ENCODE results near the gene KCNQ2. TPM values are rescaled to one million over a fixed set of nuclear protein-coding genes. Genes with fewer than 3 reads are reported as not detected.

Gene KCNQ2
- total RNA-seq, 1 experiment from 2014 or later = not detected

DNA sequence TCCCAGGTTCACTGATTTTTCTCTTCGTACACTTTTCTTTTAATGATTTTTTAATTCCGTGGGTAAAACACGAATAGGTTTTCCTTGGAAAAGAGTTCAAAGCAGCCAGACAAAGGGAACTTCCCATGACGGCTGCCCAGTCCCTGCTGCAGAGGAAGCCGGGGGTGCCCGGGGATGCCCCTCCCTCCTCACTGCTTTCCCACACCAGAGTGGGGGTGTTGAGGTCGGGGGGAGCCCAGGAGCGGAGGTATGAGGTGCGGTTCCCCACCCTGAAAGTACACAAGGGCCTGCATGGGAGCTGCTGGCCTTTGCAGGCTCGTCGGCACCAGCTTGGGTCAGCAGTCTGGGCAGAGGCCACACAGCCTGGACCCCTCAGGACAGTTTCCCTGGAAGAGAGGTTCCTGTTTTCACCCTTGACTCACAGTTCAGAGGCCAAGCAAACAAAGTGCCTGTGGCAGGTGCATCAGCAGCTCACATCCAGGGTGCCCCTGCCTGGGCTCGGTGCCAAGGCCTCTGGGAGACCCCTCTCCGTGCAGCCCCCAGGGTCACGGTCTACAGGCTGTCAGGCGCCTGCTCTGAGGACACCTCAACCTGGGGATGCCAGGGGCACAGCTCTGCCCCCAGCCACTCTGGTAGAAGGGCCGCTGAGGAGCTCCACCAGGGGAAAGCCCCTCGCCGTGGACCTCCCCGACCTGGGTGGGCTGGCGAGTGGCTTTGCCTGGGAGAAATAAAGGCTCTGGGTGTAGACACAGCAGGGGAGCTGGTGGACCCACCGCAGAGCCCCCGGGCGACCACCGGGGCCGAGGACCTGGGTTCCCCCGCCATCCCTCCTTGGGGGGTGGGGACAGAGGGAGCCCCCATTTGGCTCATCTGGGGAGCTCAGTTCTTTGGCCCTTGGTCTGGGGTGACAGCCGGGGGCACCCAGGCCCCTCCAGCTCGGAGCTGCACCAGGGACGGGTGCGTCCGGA, 95.9 kb downstream of the KCNQ2 start:
- CTCF ChIA-PET = interaction anchor here (0.6 to 7.4 kb wide), 6 partner anchors 9 to 153 kb away, joined by 3 to 85 read pairs (median 4); no protein-coding TSS in a partner anchor

DNA sequence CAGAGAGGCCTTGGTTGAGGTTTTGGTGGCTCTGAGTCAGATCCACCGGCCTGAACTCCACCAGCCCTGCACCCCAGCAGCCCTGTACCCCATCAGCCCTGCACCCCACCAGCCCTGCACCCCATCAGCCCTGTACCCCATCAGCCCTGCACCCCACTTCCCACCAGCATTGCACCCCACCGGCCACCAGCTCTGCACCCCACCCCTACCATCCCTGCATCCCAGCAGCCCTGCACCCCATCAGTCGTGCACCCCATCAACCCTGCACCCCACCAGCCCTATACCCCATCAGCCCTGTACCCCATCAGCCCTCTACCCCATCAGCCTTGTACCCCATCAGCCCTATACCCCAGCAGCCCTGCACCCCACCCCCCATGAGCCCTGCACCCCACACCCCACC, 97.0 kb downstream of the KCNQ2 start:
- ChIA-PET POLR2A (no interaction called here), CTCF (no interaction called here)
- intact Hi-C loops (cut with micrococcal nuclease) = no loop called here
- no TSS peak for BruUV-seq (replicated peaks)
- H3K27ac Mint-ChIP-seq (ENCODE audit: low read depth, unreplicated experiment) = no peak overlapping the region
- no peaks in the 10 kb centered on the region for H3K9me3 Mint-ChIP-seq (ENCODE audit: unreplicated experiment)
- no peaks in the 10 kb centered on the region for H3K36me3 Mint-ChIP-seq (ENCODE audit: insufficient read depth, unreplicated experiment)
- peaks cover 79% of the 10 kb centered on the region for H3K27me3 Mint-ChIP-seq (ENCODE audit: insufficient read depth, unreplicated experiment)
- H3K4me3 Mint-ChIP-seq (ENCODE audit: unreplicated experiment) = no peak overlapping the region
- TF ChIP-seq, protein P1, sequence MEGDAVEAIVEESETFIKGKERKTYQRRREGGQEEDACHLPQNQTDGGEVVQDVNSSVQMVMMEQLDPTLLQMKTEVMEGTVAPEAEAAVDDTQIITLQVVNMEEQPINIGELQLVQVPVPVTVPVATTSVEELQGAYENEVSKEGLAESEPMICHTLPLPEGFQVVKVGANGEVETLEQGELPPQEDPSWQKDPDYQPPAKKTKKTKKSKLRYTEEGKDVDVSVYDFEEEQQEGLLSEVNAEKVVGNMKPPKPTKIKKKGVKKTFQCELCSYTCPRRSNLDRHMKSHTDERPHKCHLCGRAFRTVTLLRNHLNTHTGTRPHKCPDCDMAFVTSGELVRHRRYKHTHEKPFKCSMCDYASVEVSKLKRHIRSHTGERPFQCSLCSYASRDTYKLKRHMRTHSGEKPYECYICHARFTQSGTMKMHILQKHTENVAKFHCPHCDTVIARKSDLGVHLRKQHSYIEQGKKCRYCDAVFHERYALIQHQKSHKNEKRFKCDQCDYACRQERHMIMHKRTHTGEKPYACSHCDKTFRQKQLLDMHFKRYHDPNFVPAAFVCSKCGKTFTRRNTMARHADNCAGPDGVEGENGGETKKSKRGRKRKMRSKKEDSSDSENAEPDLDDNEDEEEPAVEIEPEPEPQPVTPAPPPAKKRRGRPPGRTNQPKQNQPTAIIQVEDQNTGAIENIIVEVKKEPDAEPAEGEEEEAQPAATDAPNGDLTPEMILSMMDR (IDR thresholded peaks at IDR 0.05; ENCODE audit: unreplicated experiment) = no peak
- H3K4me1 Mint-ChIP-seq (ENCODE audit: insufficient read depth, unreplicated experiment) = no peaks in the 10 kb centered on the region
- no peak for DNase-seq (ENCODE audit: unreplicated experiment)

More for the DNA sequence above, 95.9 kb downstream of the KCNQ2 start:
- no TSS peak for BruUV-seq (replicated peaks)
- TF ChIP-seq, protein P1 (IDR thresholded peaks at IDR 0.05; ENCODE audit: unreplicated experiment) = no peak
- H3K4me3 Mint-ChIP-seq (ENCODE audit: unreplicated experiment) = no peak overlapping the region
- no peaks in the 10 kb centered on the region for H3K9me3 Mint-ChIP-seq (ENCODE audit: unreplicated experiment)
- H3K4me1 Mint-ChIP-seq (ENCODE audit: insufficient read depth, unreplicated experiment) = no peaks in the 10 kb centered on the region
- intact Hi-C loops (cut with micrococcal nuclease) = no loop called here
- no peak for DNase-seq (ENCODE audit: unreplicated experiment)
- no peak overlapping the region for H3K27ac Mint-ChIP-seq (ENCODE audit: low read depth, unreplicated experiment)
- H3K27me3 Mint-ChIP-seq (ENCODE audit: insufficient read depth, unreplicated experiment) = peaks cover 67% of the 10 kb centered on the region
- no peaks in the 10 kb centered on the region for H3K36me3 Mint-ChIP-seq (ENCODE audit: insufficient read depth, unreplicated experiment)
- POLR2A ChIA-PET = no interaction called here

DNA sequence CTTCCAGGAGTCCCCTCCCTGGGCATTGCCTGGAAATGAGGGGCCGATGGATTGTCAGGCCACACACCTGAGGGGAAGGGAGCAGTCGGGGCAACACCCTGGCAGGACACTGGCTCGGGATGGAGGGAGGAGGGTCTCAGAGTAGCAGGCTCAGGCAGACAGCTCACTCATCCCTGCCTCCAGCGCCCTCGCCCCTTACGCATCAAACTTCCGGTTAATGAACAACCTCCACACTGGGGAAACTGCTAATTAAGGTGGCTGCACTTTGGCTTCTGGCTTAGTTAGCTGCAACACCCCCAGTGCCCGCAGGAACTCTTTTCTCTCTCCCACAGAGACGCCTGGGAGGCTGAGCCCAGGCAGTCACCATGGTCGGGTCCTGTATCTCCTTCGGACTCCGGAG, 98.0 kb downstream of the KCNQ2 start:
- TF ChIP-seq, protein P1 (IDR thresholded peaks at IDR 0.05; ENCODE audit: unreplicated experiment) = no peak
- H3K36me3 Mint-ChIP-seq (ENCODE audit: insufficient read depth, unreplicated experiment) = no peaks in the 10 kb centered on the region
- POLR2A ChIA-PET = no interaction called here
- H3K9me3 Mint-ChIP-seq (ENCODE audit: unreplicated experiment) = no peaks in the 10 kb centered on the region
- no peak overlapping the region for H3K27ac Mint-ChIP-seq (ENCODE audit: low read depth, unreplicated experiment)
- no TSS peak for BruUV-seq (replicated peaks)
- no peaks in the 10 kb centered on the region for H3K4me1 Mint-ChIP-seq (ENCODE audit: insufficient read depth, unreplicated experiment)
- H3K27me3 Mint-ChIP-seq (ENCODE audit: insufficient read depth, unreplicated experiment) = peaks cover 86% of the 10 kb centered on the region
- CTCF ChIA-PET = interaction anchor here (2.9 kb wide), 1 partner anchor 151 kb away, joined by 10 read pairs; no protein-coding TSS in a partner anchor
- no peak for DNase-seq (ENCODE audit: unreplicated experiment)
- H3K4me3 Mint-ChIP-seq (ENCODE audit: unreplicated experiment) = no peak overlapping the region
- intact Hi-C loops (cut with micrococcal nuclease) = no loop called here

DNA sequence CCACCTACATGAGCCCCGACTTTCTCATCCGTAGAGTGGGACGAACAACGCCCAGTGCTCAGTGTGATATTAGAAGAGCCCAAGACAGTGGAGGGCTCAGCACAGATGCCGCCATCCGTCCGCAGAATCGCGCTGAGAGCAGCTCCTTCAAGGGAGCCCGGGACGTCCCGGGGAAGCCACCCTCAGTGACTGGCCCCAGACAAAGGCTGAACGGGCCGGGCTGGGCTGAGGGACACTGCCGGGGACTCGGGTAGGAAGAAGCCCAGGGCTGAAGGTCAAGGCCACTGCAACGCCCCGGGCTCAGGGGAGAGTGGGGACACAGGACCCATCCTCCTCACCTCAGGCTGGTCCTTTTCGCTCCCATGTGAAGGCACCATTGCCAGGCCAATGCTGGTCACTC, 98.5 kb downstream of the KCNQ2 start:
- no peak for DNase-seq (ENCODE audit: unreplicated experiment)
- Mint-ChIP-seq H3K4me1 (ENCODE audit: insufficient read depth, unreplicated experiment) (no peaks in the 10 kb centered on the region), H3K9me3 (ENCODE audit: unreplicated experiment) (no peaks in the 10 kb centered on the region), H3K36me3 (ENCODE audit: insufficient read depth, unreplicated experiment) (no peaks in the 10 kb centered on the region), H3K27ac (ENCODE audit: low read depth, unreplicated experiment) (no peak overlapping the region), H3K4me3 (ENCODE audit: unreplicated experiment) (no peak overlapping the region), H3K27me3 (ENCODE audit: insufficient read depth, unreplicated experiment) (peaks cover 86% of the 10 kb centered on the region)
- CTCF ChIA-PET = interaction anchor here (1.5 to 2.9 kb wide), 2 partner anchors 8 to 151 kb away, joined by 6 to 10 read pairs; no protein-coding TSS in a partner anchor
- POLR2A ChIA-PET = no interaction called here
- TF ChIP-seq, protein P1 (IDR thresholded peaks at IDR 0.05; ENCODE audit: unreplicated experiment) = no peak
- no TSS peak for BruUV-seq (replicated peaks)
- intact Hi-C loops (cut with micrococcal nuclease) = no loop called here
